Heart left ventricle (tissue), 13 donors: Measurements from ENCODE around the gene ATP4A.

ENCODE experiments used
- CTCF ChIP-seq, 12 donors: fragments of 200-600 bp; sonication (generic) in 4 of 12; IDR thresholded peaks; one replicate each; pipeline versions ENCODE4 v1.5.0 to v1.8.0; 2018 to 2022; ENCODE audit warnings: antibody characterized with exemption in 12 of 12, mild to moderate bottlenecking in 5 of 12
- POLR2A ChIP-seq, 2 donors: fragments of 450-650 bp; IDR thresholded peaks; one replicate each; pipeline ENCODE4 v1.6.1; 2017; ENCODE audit warnings: antibody characterized with exemption in 2 of 2, mild to moderate bottlenecking in 2 of 2, moderate library complexity in 2 of 2
- donor health status: ischemic (EF 13 %, LVEDD 7.1; RV severe dilation, severe dysfunction).
- donor health status: DM: no; HTN: yes; CAD: no.
- donor health status: DM: no; HTN: no; CAD: no.
- donor health status: ischemic (EF 25% LVEDD 6.9; RV normal size, moderate dysfunction).
- donor health status: ischemic (EF 25% LVEDD 5.7; RV mildly dilated, moderate dysfunction).
- donor health status: ischemic (EF 35%, LVEDD 5.7; RV mildly dilated, moderate dysfunction).
- donor health status: nonischemic (EF 11% LVEDD 7.7; RV severe dilation, severe dysfunction).
- donor health status: DM: yes; HTN: yes; CAD: no.
- donor health status: PGD.
- donor health status: ischemic (EF 29% LVEDD 5.4; RV normal size, mild dysfunction).
- donor health status: nonischemic (EF 23%, LVEDD 6.1; RV moderate dilation, normal function).

GRCh38 chr19:35509861-35510625, 53.4 kb downstream of the ATP4A start:
- TF ChIP-seq CTCF (IDR thresholded peaks at IDR 0.05) (peak; percentile 84 to 97 (median 91)), POLR2A (IDR thresholded peaks at IDR 0.05) (no peak)
